NCI-H345 treated with DMSO at 0.1 percent for 48 hours (cell line): Measurements from ENCODE around the gene DPPA5.
"Not testable (repeated sequence)": the region's sequence is repeated elsewhere in the genome, so short reads cannot be mapped to it uniquely, and the experiment has no call there.

Experiments
- DNase-seq: peaks from one replicate; lab custom pipeline; 2025; ENCODE audit not compliant: unreplicated experiment; lab: John Stamatoyannopoulos, UW

The DPPA5 gene

DNA sequence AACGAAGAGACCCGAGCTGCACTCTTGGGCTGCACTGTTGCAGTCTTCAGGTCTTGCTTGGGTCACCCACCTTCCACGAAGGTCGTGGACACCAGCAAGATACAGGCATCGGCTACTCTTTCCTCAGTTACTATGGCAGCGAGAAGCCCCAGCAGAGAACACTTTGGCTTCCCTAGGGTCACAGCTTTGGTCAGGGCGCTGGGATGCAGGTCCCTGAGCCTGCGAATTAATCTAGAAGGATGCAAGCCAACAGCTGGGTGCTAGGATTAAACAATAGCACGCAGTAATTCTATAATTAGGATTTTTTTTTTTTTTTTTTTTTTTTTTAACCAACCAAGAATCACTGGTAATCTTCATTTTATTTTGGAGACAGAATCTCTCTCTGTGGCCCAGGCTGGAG, 10.5 kb upstream of the DPPA5 start:
- no peak for DNase-seq

DNA sequence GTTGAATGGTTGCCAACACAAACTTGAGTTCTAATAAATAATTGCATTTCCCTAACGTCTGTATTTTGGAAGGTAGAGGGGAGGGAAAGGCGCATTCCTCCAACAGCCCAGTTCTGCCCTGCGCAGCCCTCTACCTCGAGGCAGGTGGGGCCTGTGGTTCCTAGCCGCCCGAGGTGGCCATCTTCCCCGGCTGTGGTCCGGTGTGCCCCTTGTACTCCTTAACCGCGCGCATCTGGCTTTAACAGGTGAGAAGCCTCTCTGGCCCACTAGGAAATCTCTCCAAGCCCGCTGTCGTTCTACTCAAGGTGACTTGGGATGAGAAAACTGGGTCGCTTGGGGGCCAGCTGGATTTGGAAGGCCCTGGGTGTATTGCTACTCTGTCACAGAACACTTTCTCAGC, 10.0 kb upstream of the DPPA5 start:
- DNase-seq, result no peak

DNA sequence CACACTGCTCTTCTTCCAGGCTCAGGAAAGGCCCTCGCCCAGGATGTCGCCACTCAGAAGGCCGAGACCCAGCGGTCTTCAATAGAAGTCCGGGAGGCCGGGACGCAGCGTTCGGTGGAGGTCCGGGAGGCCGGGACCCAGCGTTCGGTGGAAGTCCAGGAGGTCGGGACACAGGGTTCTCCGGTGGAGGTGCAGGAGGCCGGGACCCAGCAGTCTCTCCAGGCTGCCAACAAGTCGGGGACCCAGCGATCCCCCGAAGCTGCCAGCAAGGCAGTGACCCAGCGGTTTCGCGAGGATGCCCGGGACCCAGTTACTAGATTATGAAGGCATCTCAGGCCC, 9.4 kb upstream of the DPPA5 start:
- DNase-seq, result no peak

DNA sequence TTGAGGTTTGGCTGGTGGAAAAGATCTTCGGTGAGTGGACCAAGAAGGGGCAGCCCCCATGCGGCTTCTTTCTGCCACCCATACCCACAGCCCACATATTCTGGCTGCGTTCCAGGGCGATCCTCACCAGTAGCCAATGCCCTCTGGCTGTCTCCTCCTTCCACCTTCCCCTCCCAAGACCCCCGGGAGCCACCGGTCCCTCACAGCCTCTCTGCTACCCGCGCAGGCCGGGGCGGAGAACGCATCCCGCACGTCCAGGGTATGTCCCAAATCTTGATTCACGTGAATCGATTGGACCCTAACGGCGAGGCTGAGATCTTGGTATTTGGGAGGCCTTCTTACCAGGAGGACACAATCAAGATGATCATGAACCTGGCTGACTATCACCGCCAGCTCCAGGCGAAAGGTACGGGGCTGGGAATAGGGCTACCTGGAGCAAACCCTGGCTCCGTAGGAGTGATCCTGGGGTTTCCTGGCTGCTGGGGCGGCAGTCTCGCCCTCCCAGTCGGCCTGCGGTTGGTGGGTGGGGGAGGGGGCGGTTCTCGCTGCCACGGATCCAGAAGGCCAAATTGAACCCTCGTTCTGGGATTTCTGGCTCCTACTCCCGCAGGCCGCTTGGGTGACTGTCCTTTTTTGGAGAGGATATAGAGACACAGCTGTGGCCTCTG, 8.9 kb upstream of the DPPA5 start:
- no peak for DNase-seq

DNA sequence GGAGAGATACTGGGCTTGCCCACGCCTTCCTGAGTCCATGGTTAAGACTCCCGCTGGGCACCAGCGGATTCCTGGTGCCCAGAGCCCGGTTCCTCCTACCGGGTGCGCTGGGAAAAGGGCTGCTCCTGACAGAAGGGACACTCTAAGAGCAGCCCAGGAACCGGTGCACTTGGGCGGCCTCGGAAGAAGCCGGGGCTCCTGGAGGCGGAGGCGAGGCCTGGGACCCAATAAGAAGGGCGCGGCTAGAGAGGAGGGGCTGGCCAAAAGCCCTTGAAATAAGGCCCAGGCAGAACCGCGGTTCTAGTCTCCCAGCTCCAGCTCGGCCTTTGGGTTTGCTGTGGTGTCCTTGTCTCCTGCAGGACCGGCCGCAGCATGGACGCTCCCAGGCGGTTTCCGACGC, 8.3 kb upstream of the DPPA5 start, which contains the start of gene KHDC3L:
Gene KHDC3L (plus strand): TSS at position 301 of the 400 bp plus-strand sequence. CDS start 72 bp downstream, at position 373.
- DNase-seq, result no peak

DNA sequence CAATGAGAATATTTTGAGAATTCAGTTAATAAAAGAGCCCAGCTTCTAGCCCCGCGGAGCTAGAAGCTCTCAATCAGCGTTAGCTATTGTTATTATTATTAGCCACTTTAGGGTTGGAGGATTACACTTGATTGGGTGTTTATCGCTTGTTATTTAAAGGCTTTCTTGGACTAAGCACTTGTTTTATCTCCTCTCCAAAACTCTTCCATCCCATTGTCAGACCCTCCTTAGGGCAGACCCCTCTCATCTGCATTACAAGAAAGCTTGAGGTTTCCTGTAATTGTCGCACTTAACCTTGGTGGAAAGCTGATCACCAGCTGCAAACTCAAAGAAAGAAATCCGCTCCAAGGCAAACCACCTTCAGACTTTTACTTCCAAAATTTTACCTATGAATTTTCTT, 4.8 kb downstream of the DPPA5 start:
- no peak for DNase-seq

DNA sequence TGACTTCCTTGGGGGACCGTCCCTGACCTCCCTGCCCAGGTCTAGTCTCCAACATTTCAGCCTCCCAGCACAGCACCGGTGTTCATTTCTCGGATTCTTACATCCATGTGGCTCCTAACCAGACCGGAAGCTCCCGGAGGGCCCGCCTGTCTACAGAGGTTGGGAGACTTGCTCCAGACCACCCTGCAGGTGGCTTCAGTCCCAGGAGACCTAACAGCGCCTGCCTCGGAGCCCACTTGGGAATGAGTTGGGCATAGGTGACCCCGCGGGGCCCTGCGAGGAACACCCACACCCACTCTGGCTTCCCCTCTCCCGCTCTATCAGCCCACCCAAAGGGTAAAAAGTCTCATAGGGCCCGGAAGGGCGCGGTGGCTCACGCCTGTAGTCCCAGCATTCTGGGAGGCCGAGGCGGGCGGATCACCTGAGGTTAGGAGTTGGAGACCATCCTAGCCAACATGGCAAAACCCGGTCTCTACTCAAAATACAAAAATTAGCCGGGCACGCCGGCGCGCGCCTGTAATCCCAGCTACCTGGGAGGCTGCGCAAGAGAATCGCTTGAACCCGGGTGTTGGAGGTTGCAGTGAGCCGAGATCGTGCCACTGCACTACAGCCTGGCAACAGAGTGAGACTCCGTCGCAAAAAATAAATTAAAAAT, 5.4 kb downstream of the DPPA5 start:
- DNase-seq, result no peak

DNA sequence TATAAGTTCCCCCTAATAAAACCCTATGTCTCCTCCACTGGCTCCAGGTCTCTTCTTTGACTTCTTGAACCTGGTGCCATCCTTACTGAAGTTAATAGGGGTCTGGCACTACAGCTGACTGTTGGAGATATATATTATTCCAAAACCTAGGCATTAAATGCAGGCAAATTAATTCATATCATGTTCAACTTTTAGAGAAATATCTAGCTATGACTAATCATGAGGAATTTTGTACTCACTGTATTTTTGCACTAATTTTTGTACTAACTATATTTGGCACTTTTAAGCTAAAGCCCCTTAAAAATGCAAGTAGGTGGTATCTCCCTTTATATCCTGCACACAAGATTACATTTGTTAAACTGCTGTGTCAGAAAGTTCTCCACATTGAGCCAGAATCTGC, 10.9 kb downstream of the DPPA5 start:
- DNase-seq, result no peak

DNA sequence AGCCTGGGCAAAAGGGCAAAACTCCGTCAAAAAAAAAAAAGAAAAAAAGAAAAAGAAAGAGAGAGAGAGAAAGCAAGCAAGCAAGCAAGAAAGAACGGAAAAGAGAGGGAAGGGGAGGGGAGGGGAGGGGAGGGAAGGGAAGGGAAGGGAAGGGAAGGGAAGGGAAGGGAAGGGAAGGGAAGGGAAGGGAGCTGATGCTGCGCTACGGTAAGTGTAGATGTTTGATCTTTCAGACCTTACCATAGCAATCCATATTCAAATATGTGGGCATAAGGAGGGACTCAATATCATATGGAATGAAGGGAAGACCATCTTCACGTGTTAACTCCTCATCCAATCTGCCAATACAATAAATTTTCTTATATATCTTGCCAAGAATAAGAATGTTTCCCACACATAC, 11.9 kb downstream of the DPPA5 start:
- DNase-seq, result no peak

DNA sequence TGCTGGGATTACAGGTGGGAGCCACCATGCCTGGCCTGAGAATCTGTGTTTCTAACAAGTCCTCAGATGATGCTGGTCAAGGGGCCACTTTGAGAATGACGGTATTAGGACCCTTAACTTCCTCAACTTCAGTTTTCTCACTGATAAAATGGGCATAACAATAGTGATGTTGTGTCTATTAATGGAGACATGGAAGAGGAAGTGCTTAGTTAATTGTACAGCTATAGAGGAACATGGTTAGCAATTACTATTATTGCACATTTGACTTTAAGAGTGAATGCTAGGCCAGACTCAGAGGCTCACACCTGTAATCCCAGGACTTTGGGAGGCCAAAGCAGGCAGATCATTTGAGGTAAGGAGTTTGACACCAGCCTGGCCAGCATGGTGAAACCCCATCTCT, 12.7 kb downstream of the DPPA5 start:
- no peak for DNase-seq

DNA sequence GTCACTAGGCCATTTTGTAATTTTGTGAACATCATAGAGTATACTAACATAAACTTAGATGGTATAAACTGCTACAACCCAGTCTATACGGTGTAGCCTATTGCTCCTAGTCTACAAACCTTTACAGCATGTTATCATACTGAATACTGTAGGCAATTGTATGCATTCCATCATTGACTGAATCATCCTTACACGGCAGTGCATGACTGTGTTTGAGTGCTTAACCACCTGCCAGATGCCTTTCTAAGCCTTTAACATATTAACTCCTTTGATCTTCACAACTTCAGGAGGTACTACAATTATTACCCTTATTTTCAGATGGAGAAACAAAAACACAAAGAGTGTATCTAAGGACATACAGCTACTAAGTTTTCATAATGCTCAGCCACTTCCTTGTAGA, 14.0 kb downstream of the DPPA5 start:
- no peak for DNase-seq

DNA sequence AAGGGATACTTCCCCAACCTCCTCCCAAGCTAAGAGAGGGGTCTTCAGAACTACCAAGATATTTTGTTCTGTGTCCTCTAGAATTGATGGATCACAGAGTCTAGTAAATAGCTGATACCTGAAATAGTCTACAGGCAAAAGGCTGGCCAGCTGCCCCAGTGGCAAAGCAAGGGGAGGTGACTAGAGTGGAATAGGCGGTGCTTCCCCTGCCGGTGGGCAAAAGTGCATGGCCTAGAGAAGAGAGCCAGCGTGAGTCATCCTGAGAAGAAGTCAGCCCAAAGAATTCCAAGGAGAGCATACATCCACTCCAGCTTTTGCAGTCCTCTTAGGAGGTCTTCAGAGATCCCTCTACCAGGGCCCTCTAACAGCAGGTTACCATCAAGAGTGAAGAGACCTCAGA, 14.7 kb downstream of the DPPA5 start:
- no peak for DNase-seq

DNA sequence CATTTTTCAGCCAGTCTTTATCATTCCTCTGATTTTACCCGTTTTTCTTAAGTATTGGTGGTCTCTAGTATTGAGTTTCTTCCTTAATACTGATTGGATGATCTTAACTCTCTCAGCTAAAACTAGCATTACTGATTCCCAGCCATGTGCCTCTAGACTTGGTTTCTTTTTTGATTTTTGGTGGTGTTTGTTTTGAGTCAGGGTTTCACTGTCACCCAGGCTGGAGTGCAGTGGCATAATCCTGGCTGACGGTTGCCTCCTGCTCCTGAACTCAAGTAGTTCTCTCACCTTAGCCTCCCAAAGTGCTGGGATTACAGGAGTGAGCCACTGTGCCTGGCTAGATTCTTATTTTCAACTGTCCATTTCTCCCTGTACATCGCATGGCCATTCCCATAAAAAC, 24.9 kb downstream of the DPPA5 start:
- no peak for DNase-seq

DNA sequence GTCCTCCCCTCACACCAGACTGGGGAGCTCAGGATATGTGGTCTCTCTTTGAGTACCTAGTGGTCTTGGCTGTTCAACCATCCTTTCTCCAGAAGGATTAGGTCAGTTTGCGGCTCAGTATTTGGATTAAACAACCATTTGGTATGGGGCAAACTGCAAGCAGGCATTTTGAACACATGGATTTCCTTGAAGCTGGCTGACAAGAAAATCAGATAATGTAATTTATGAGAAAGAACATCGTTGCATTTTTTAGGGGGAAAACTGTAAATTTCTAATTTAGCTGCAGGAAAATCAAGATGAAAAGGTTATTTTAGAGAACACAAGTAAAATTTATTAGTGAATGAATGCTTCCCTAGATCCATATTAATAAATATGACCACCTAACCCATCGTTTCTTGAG, 25.3 kb downstream of the DPPA5 start:
- no peak for DNase-seq

DNA sequence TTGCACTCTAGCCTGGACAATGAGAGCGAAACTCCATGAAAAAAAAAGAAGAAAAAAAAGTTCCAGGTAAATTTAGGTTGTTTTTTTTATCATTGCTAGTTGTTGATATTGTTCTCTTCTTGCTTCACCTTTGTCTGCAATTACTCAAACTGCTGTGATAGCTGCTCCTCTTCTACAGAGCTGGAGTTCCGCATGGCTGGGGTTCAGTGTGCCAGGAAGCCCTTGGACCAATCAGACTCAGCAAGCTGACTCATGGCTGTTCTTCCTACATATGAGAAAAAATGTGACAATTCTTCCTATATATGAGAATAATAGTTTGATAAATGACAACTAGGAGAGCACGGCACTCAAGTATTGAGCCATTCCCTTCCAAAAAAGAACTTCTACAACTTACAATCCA, 28.4 kb downstream of the DPPA5 start:
- DNase-seq, result no peak

DNA sequence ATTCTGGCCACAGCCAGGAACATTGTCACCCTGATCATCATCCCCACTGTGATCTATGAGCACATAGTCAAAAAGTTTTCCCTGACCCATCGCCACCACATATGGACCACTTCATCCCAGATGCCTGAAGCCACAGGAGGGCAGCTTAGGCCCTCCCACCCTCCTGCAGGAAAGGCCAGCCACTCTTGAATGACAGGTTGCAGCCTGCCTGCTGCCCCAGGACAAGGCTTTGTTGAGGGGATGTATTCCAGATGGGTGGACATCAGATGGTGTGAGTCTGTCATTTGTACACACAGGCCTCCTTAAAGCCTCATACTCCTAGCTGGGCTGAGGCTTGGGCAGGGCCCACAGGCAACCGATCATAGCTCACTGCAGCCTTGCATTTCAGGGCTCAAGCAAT, 30.8 kb downstream of the DPPA5 start:
- no peak for DNase-seq

DNA sequence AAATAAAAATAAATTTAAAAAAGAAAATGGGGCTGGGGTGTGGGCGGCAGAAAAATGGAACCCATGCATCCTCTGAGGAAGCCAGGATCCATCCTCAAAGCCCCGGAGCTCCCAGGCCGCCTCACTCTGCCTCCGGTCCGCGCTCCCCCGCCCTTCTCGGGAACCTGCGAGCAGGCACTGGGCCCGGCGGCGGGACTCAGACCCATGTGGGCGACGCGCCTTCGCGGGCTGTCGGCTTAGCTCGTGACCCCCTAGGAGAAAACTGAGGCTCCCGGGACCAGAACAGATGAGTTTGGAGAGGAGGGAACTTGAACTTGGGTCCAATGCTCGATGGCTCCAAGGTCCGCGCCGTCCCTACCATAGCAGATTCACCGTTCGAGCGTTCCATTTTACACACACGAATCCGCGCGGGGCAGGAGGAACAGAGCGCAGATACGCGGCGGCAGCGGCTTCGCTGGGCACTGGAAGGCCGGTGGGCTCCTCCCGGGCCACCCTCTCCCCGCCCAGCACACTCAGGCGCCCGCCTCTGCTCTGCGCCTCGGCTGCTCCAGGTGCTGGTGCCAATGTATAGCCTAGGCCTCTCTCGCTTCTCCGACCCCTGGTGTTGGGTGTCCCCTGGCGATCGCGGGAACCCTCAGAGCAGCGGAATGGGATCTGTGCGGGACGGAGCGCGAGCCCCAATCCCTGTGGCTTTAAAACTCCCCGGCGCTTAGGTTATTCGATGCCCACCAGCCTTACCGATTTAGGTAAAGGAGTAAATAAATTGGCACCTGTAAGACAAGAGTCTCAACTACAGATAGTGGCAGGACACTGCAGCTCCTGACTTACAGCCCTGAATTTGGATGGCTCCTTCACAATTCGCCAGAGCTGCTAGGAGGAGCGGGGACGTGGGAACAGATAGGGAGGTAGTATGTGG, 39.2 kb downstream of the DPPA5 start:
- DNase-seq, result no peak

DNA sequence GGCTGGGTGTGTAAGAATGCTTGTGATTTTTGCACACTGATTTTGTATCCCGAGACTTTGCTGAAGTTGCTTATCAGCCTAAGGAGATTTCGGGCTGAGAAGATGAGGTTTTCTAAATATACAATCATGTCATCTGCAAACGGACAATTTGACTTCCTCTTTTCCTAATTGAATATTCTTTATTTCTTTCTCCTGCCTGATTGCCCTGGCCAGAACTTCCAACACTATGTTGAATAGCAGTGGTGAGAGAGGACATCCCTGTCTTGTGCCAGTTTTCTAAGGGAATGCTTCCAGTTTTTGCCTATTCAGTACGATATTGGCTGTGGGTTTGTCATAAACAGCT, 43.6 kb downstream of the DPPA5 start:
- not testable (repeated sequence) for DNase-seq

DNA sequence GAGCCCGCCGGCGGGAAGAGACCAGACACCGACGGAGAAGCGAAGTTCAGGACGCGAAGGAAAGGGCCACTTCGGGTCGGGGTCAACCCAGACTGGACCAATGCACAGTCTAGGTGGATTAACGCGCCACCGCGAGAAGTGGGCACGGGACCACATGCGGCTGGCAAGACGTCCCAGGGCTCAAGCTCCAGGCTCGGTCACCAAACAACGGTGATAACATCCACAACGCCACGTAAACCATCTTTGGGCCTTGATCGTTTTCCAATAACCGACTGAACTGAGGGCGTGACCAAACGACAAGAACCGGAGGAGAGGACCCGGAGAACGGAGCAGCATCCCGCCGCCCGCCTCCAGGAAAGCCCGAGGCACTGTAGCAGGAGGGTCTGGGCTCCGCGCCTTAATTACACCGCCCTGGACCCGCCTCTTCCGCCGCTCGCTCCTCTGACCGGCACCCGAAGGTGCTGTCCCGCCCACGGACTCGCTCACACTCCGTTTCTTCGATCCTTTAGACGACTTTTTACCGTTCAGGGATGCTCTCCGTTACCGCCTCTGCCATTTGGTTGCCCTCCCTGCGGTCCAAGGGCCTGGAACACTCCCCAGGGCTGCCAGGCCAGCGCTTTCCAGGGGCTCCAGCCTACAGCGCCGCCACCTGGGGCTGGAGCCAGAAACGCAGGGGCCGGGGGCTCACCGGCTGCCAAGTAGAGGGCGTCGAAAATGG, 44.1 kb downstream of the DPPA5 start:
- DNase-seq, result peak; percentile 65

DNA sequence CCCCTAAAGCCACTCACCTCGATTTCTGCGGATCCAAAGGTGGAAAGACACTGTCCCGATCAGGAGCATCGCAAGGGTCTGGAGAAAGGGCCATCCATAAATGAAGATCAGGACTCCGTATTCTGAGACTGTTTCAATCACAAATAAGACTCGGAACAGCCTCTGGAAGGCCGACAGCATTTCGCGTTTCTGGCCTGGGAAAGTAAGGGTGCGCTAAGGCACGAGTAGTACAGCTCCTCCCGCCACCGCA, 44.6 kb downstream of the DPPA5 start:
- peak; percentile 56 for DNase-seq

DNA sequence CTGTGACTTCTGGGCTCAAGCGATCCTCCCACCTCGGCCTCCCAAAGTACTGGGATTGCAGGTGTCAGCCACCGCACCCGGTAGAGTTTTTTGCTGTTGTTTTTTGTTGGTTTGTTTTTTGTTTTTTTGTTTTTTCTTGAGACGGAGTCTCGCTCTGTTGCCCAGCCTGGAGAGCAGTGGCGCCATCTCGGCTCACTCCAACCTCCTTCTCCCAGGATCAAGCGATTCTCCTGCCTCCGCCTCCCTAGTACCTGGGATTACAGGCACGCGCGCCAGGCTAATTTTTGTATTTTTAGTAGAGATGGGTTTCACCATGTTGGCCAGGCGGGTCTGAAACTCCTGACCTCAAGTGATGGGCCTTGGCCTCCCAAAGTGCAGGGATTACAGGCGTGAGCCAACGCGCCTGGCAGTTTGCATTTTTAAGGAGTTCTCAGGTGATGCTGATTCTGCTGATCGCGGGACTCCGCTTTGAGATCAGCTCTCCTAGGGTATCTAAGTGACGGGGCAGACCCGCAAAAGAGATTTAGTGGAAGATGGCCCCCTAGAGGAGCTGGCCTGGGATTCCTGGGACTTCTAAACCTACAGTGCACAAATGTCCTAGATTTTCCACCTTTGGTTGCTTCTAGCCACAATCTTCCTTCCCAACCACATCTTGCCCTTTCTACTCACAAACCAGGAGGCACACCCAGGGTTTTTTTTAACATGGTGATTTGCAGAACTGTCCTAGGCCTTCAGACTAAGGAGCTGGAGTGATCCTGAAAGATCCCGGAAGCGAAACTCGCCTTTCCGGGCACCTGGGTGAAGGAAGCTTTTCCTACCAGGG, 45.2 kb downstream of the DPPA5 start:
- DNase-seq, result peak; percentile 56
